ENCODE measurements around the gene DHH. TPM values are rescaled to one million over a fixed set of nuclear protein-coding genes. Genes with fewer than 3 reads are reported as not detected.

DHH gene
- total RNA-seq, 4 donors from 2014 or later = 0.19 to 2.5 TPM; not detected in 2

GRCh38 chr12:49040364-49040855, 54.2 kb downstream of the DHH start:
- Histone ChIP-seq H3K36me3 (peaks cover 0 to 99% (median 0%) of the 10 kb centered on the region in 3 donors), H3K4me1 (no peaks in the 10 kb centered on the region), H3K27me3 (no peaks in the 10 kb centered on the region), H3K9me3 (no peaks in the 10 kb centered on the region), H3K4me3 (no peak overlapping the region), H3K27ac (no peak overlapping the region)
- TF ChIP-seq POLR2A (IDR thresholded peaks at IDR 0.05) = no peak
- TF ChIP-seq, protein P1, sequence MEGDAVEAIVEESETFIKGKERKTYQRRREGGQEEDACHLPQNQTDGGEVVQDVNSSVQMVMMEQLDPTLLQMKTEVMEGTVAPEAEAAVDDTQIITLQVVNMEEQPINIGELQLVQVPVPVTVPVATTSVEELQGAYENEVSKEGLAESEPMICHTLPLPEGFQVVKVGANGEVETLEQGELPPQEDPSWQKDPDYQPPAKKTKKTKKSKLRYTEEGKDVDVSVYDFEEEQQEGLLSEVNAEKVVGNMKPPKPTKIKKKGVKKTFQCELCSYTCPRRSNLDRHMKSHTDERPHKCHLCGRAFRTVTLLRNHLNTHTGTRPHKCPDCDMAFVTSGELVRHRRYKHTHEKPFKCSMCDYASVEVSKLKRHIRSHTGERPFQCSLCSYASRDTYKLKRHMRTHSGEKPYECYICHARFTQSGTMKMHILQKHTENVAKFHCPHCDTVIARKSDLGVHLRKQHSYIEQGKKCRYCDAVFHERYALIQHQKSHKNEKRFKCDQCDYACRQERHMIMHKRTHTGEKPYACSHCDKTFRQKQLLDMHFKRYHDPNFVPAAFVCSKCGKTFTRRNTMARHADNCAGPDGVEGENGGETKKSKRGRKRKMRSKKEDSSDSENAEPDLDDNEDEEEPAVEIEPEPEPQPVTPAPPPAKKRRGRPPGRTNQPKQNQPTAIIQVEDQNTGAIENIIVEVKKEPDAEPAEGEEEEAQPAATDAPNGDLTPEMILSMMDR (IDR thresholded peaks at IDR 0.05) = no peak
- no peak for DNase-seq

GRCh38 chr12:49039421-49040363, 54.9 kb downstream of the DHH start:
- H3K4me3 ChIP-seq = no peak overlapping the region
- TF ChIP-seq POLR2A (IDR thresholded peaks at IDR 0.05) = no peak
- TF ChIP-seq, protein P1 (IDR thresholded peaks at IDR 0.05) = no peak
- H3K27ac ChIP-seq = no peak overlapping the region
- peaks cover 0 to 99% (median 0%) of the 10 kb centered on the region in 3 donors for H3K36me3 ChIP-seq
- peak in 1 of 3 donors; percentile 30 for DNase-seq
- no peaks in the 10 kb centered on the region for H3K27me3 ChIP-seq
- no peaks in the 10 kb centered on the region for H3K4me1 ChIP-seq
- no peaks in the 10 kb centered on the region for H3K9me3 ChIP-seq

DNA sequence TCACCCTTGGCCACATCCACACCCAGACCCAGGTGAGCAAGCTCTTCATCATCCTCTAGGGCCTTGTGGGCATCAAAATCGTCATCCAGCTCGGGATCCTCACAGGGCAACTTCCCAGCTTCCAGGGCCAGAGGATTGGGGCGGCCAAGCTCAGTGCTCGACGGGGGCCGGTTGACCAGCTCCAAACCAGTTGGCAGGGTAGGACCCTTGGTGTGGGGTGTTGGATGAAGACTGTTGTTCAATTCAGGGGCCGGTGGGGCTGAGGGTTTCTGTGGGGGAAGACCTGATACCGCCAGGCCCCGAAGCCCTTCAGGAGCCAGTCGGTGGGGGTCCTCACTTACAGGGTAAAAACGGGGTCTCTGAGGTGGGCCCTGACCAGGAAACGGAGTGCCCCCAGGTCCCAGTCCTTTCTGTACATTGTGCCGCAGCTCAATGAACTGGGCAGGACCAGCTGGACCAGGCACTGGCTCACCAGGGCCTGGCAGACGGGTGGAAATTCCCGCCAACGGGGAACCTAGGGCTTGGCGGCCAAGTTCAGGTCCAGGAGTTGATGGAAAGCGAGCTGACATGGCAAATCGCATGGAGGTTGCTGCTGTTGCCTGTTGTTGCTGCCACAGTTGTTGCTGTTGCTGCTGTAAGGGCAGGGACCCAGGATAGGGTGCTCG, 56.2 kb downstream of the DHH start:
- no peaks in the 10 kb centered on the region for H3K4me1 ChIP-seq
- H3K27me3 ChIP-seq = no peaks in the 10 kb centered on the region
- no peak overlapping the region for H3K27ac ChIP-seq
- no peaks in the 10 kb centered on the region for H3K9me3 ChIP-seq
- H3K4me3 ChIP-seq = no peak overlapping the region
- peaks cover 0 to 99% (median 0%) of the 10 kb centered on the region in 3 donors for H3K36me3 ChIP-seq
- TF ChIP-seq, protein P1 (IDR thresholded peaks at IDR 0.05) = no peak
- TF ChIP-seq POLR2A (IDR thresholded peaks at IDR 0.05) = no peak
- no peak for DNase-seq

DNA sequence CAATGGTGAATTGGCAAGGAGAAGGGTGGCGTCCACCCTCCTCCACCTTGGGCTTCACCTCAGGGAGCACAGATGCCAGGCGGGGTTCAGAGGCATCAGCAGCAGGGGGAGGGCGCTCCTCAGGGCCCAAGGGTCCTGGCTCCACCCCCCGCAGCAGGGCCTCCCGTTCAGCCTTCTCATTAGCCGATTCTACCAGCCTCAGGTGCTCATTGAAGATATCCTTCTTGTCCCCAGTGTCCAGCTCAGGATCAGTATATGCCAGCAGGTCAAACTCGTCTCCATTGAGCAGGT, 56.7 kb downstream of the DHH start:
- peak in 1 of 3 donors; percentile 31 for DNase-seq
- Histone ChIP-seq H3K36me3 (peaks cover 0 to 99% (median 0%) of the 10 kb centered on the region in 3 donors), H3K27me3 (no peaks in the 10 kb centered on the region), H3K27ac (no peak overlapping the region), H3K4me3 (no peak overlapping the region), H3K4me1 (no peaks in the 10 kb centered on the region), H3K9me3 (no peaks in the 10 kb centered on the region)
- TF ChIP-seq, protein P1 (IDR thresholded peaks at IDR 0.05) = no peak
- no peak for TF ChIP-seq POLR2A (IDR thresholded peaks at IDR 0.05)

DNA sequence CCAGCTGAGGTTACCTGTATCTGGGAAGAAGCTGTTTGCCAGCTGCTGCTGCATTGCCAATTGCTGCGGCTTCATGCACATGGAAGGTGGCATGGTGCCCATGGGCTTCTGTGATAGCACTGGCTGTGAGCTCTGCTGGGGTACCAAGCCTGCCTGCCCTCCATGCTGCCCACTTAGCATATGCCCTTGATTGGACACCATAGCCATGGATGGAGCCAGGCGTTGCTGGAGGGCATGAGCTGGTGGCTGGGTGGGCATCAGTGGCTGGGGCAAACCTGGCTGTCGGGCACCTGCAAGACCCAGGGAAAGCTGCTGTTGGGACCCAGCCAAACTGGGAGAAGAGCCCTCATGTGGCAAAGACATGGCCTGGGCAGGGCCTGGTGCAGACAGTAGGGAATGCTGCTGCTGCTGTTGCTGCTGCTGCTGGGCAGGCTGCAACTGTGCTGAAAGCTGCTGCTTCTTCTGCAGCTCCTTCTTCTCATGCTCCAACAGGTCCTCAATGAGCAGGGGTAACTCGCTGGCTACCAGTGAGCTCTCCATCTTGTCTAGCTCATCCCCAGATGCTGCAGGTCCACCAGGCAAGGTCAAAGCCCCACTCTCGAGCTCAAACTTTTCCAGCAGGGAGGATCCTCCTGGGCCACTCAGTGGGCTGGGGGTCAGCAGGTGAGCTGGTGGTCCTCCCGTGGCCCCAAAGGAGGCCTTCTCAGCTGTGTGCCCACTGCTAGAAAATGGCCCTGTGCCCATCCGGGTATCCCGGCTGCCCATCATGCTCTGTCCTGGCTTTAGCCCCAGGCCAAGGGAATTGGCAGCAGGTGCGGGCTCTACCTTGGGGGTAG, 57.3 kb downstream of the DHH start:
- Histone ChIP-seq H3K36me3 (peaks cover 0 to 99% (median 0%) of the 10 kb centered on the region in 3 donors), H3K4me1 (no peaks in the 10 kb centered on the region), H3K27me3 (no peaks in the 10 kb centered on the region), H3K9me3 (no peaks in the 10 kb centered on the region), H3K4me3 (no peak overlapping the region), H3K27ac (no peak overlapping the region)
- peak in 1 of 3 donors; percentile 39 for DNase-seq
- TF ChIP-seq POLR2A (IDR thresholded peaks at IDR 0.05) = no peak
- TF ChIP-seq, protein P1 (IDR thresholded peaks at IDR 0.05) = no peak
